Measurements from ENCODE around the gene MAGI1. TPM values are rescaled to one million over a fixed set of nuclear protein-coding genes. Genes with fewer than 3 reads are reported as not detected.

MAGI1 gene
- total and polyA plus RNA-seq, 2 experiments from 2014 or later, result 33.9 to 87.0 TPM

DNA sequence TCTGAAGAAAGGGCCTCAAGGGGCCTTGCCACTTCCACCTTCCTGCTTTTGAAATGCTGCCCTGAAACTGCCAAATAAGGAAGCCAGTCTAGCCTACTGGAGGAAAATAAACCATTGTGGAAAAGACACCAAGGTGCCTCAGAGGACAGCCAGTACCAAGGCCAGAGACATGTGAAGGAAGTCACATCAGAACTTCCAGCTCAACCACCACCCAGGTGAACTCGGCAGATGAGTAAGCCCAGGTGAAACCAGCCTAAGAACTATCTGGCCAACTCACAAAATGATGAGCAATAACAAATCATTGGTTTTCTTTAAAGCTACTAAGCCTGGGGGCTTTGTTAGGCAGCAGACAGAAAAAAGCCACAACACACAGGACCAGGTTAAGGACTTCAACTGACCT, 103.0 kb downstream of the MAGI1 start:
- no peak overlapping the region for H3K27ac ChIP-seq
- no peak overlapping the region for H3K4me3 ChIP-seq
- TF ChIP-seq, protein P1, sequence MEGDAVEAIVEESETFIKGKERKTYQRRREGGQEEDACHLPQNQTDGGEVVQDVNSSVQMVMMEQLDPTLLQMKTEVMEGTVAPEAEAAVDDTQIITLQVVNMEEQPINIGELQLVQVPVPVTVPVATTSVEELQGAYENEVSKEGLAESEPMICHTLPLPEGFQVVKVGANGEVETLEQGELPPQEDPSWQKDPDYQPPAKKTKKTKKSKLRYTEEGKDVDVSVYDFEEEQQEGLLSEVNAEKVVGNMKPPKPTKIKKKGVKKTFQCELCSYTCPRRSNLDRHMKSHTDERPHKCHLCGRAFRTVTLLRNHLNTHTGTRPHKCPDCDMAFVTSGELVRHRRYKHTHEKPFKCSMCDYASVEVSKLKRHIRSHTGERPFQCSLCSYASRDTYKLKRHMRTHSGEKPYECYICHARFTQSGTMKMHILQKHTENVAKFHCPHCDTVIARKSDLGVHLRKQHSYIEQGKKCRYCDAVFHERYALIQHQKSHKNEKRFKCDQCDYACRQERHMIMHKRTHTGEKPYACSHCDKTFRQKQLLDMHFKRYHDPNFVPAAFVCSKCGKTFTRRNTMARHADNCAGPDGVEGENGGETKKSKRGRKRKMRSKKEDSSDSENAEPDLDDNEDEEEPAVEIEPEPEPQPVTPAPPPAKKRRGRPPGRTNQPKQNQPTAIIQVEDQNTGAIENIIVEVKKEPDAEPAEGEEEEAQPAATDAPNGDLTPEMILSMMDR (IDR thresholded peaks at IDR 0.05; ENCODE audit: low read depth, low read length), result no peak
- no peaks in the 10 kb centered on the region for H3K36me3 ChIP-seq
- DNase-seq (ENCODE audit: low read depth in 1 of 2, low spot score in 1 of 2), result no peak
- no peaks in the 10 kb centered on the region for H3K27me3 ChIP-seq
- H3K9me3 ChIP-seq (ENCODE audit: low read depth), result no peaks in the 10 kb centered on the region
- H3K4me1 ChIP-seq (ENCODE audit: low read depth), result peaks cover 6% of the 10 kb centered on the region

GRCh38 chr3:65930648-65931047, 108.1 kb downstream of the MAGI1 start:
- no peak for DNase-seq (ENCODE audit: low read depth in 1 of 2, low spot score in 1 of 2)

DNA sequence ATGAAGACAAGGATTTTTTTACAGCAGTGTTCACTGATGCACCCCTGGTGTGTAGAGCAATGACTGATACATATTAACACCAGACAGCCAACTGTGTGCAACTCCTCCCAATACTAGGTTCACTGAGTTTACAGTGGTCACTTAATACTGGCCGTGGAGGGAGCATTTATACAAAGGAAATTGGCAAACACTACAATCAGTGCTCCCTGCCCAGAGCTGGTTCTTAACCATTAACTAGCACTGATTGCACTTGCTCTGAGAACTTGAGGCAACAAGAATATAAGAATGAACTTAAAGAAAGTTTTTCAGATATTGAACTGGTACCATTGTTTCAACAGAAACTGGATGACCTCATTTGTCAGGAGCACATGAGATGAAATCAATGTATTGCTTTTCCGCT, 110.6 kb downstream of the MAGI1 start:
- Histone ChIP-seq H3K27me3 (no peaks in the 10 kb centered on the region), H3K4me1 (ENCODE audit: low read depth) (no peaks in the 10 kb centered on the region), H3K4me3 (no peak overlapping the region), H3K36me3 (no peaks in the 10 kb centered on the region), H3K27ac (no peak overlapping the region), H3K9me3 (ENCODE audit: low read depth) (no peaks in the 10 kb centered on the region)
- TF ChIP-seq, protein P1 (IDR thresholded peaks at IDR 0.05; ENCODE audit: low read depth, low read length), result no peak
- no peak for DNase-seq (ENCODE audit: low read depth in 1 of 2, low spot score in 1 of 2)

More at GRCh38 chr3:65930648-65931047, 108.1 kb downstream of the MAGI1 start:
- no peak overlapping the region for H3K4me3 ChIP-seq
- no peak overlapping the region for H3K27ac ChIP-seq
- H3K9me3 ChIP-seq (ENCODE audit: low read depth), result no peaks in the 10 kb centered on the region
- H3K27me3 ChIP-seq, result no peaks in the 10 kb centered on the region
- no peaks in the 10 kb centered on the region for H3K36me3 ChIP-seq
- no peaks in the 10 kb centered on the region for H3K4me1 ChIP-seq (ENCODE audit: low read depth)
- TF ChIP-seq, protein P1 (IDR thresholded peaks at IDR 0.05; ENCODE audit: low read depth, low read length), result no peak

GRCh38 chr3:65927576-65927975, 111.1 kb downstream of the MAGI1 start:
- no peaks in the 10 kb centered on the region for H3K36me3 ChIP-seq
- H3K9me3 ChIP-seq (ENCODE audit: low read depth), result no peaks in the 10 kb centered on the region
- H3K4me3 ChIP-seq, result no peak overlapping the region
- H3K27ac ChIP-seq, result no peak overlapping the region
- no peak for DNase-seq (ENCODE audit: low read depth in 1 of 2, low spot score in 1 of 2)
- no peaks in the 10 kb centered on the region for H3K27me3 ChIP-seq
- H3K4me1 ChIP-seq (ENCODE audit: low read depth), result no peaks in the 10 kb centered on the region
- TF ChIP-seq, protein P1 (IDR thresholded peaks at IDR 0.05; ENCODE audit: low read depth, low read length), result no peak

DNA sequence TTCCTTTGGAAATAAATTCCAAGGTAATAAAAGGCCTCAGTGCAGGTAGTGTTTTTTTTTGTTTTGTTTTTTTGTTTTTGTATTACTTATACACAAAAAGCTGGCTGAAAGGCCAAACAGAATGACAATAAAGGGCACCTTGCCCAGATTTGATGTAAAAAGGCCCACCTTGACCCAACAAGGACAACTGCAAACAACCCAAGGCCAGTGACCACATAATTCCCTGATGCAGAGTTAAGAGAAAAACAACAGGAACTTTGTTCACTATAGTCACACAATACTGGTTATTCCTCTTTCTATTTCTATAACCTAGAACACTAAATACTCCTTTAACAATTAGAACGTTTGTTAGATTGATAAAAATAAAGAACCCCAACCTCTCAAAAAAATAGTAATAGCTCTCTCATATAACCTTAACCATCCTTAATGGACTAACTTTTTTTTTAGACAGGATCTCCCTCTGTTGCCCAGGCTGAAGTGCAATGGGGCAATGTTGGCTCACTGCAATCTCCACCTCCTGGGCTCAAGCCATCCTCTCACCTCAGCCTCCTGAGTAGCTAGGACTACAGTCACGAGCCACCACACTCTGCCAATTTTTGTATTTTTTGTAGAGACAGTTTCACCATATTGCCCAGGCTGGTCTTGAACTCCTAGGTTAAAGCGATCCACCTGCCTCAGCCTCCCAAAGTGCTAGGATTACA, 113.3 kb downstream of the MAGI1 start:
- no peak overlapping the region for H3K27ac ChIP-seq
- no peak overlapping the region for H3K4me3 ChIP-seq
- TF ChIP-seq, protein P1 (IDR thresholded peaks at IDR 0.05; ENCODE audit: low read depth, low read length), result no peak
- no peaks in the 10 kb centered on the region for H3K4me1 ChIP-seq (ENCODE audit: low read depth)
- no peak for DNase-seq (ENCODE audit: low read depth in 1 of 2, low spot score in 1 of 2)
- no peaks in the 10 kb centered on the region for H3K36me3 ChIP-seq
- H3K27me3 ChIP-seq, result no peaks in the 10 kb centered on the region
- no peaks in the 10 kb centered on the region for H3K9me3 ChIP-seq (ENCODE audit: low read depth)
